IMR-90 (cell line): ENCODE results near the gene SNX14. TPM values are rescaled to one million over a fixed set of nuclear protein-coding genes. Genes with fewer than 3 reads are reported as not detected.

Experiments
- CHD1 ChIP-seq: IDR thresholded peaks from 2 replicates; pipeline ENCODE4 v1.6.1; 2012; ENCODE audit warnings: low read depth, low read length, improper control_type of control experiment
- ELK1 ChIP-seq: fragments of 150-350 bp; IDR thresholded peaks from 2 replicates; pipeline ENCODE4 v1.6.1; 2016; ENCODE audit warnings: low read depth, mild to moderate bottlenecking, low read length, moderate library complexity, borderline replicate concordance
- NFE2L2 ChIP-seq: fragments of 150-350 bp; IDR thresholded peaks from 2 replicates; pipeline ENCODE4 v1.6.1; 2016; ENCODE audit warnings: low read depth, mild to moderate bottlenecking, low read length
- RAD21 ChIP-seq: IDR thresholded peaks from 2 replicates; pipeline ENCODE4 v1.6.1; 2012; ENCODE audit warnings: low read length, improper control_type of control experiment
- RCOR1 ChIP-seq: IDR thresholded peaks from 2 replicates; pipeline ENCODE4 v1.6.1; 2012; ENCODE audit warnings: mild to moderate bottlenecking, low read length, improper control_type of control experiment; ENCODE audit not compliant: insufficient replicate concordance
- SMC3 ChIP-seq: fragments of 150-350 bp; IDR thresholded peaks from 2 replicates; pipeline ENCODE4 v1.6.1; 2016; ENCODE audit warnings: low read depth, mild to moderate bottlenecking, antibody characterized with exemption, low read length, moderate library complexity
- polyA plus RNA-seq, 3 experiments: library from polyadenylated mRNA; depleted of rRNA; stranded (reverse); fragments of >200 nt; gene quantifications; 2 replicates each; pipeline ENCODE4 v1.2.3, GENCODE V29; 2012; ENCODE audit warnings: low replicate concordance in 1 of 3
- total RNA-seq: library from RNA; depleted of rRNA; stranded (reverse); fragments of >200 nt; gene quantifications from 2 replicates; pipeline ENCODE4 v1.2.3, GENCODE V29; 2012
- TF ChIP-seq, protein P1 (sequence below): fragments of 150-350 bp; IDR thresholded peaks from 2 replicates; pipeline ENCODE4 v1.6.1; 2017; ENCODE audit warnings: mild to moderate bottlenecking, antibody characterized with exemption, low read length, low read depth

SNX14 gene
- total and polyA plus RNA-seq, 2 of the 4 experiments (the other 2 are of a cell fraction), result 39.9 to 61.8 TPM

GRCh38 chr6:85593438-85594196 is at the start of gene SNX14 (continued):
- TF ChIP-seq, protein P1, sequence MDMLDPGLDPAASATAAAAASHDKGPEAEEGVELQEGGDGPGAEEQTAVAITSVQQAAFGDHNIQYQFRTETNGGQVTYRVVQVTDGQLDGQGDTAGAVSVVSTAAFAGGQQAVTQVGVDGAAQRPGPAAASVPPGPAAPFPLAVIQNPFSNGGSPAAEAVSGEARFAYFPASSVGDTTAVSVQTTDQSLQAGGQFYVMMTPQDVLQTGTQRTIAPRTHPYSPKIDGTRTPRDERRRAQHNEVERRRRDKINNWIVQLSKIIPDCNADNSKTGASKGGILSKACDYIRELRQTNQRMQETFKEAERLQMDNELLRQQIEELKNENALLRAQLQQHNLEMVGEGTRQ, result peak; percentile 29; the same call in 1 of the 2 replicates
- TF ChIP-seq SMC3 (no peak), NFE2L2 (0 out of 2 replicates have a peak, but pooled peaks have one; percentile 12), ELK1 (no peak), RCOR1 (no peak), RAD21 (peak; percentile 6; the same call in 1 of the 2 replicates), CHD1 (no peak)
